Measurements from ENCODE around the gene GJA4.
"Not testable (repeated sequence)": the region's sequence is repeated elsewhere in the genome, so short reads cannot be mapped to it uniquely, and the experiment has no call there.

GJA4 gene

GRCh38 chr1:34759503-34760357, 33.1 kb upstream of the GJA4 start, which contains the start of gene GJB4:
GJB4 (plus strand) TSS chr1:34759740; CDS start chr1:34761255, 1,515 bp downstream.
- no peaks in the 10 kb centered on the region for H3K36me3 Mint-ChIP-seq (ENCODE audit: low read depth)
- H3K27me3 Mint-ChIP-seq: no peaks in the 10 kb centered on the region
- H3K27ac Mint-ChIP-seq: no peak within 1 kb of the TSS
- no peaks in the 10 kb centered on the region for H3K4me1 Mint-ChIP-seq (ENCODE audit: low read depth)
- no peaks in the 10 kb centered on the region for H3K9me3 Mint-ChIP-seq
- no peak within 1 kb of the TSS for H3K4me3 Mint-ChIP-seq

DNA sequence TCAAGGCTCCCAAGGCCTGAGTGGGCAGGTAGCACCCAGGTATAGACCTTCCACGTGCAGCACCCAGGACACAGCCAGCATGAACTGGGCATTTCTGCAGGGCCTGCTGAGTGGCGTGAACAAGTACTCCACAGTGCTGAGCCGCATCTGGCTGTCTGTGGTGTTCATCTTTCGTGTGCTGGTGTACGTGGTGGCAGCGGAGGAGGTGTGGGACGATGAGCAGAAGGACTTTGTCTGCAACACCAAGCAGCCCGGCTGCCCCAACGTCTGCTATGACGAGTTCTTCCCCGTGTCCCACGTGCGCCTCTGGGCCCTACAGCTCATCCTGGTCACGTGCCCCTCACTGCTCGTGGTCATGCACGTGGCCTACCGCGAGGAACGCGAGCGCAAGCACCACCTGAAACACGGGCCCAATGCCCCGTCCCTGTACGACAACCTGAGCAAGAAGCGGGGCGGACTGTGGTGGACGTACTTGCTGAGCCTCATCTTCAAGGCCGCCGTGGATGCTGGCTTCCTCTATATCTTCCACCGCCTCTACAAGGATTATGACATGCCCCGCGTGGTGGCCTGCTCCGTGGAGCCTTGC, 31.5 kb upstream of the GJA4 start:
- Mint-ChIP-seq H3K4me3 (no peak overlapping the region), H3K27ac (no peak overlapping the region), H3K4me1 (ENCODE audit: low read depth) (no peaks in the 10 kb centered on the region), H3K36me3 (ENCODE audit: low read depth) (no peaks in the 10 kb centered on the region), H3K27me3 (no peaks in the 10 kb centered on the region), H3K9me3 (no peaks in the 10 kb centered on the region)

- no peak overlapping the region for H3K27ac Mint-ChIP-seq
These were observed 31.0 kb upstream of the GJA4 start for GRCh38 chr1:34761776-34762307.

GRCh38 chr1:34762474-34763141, 30.2 kb upstream of the GJA4 start:
- H3K36me3 Mint-ChIP-seq (ENCODE audit: low read depth): no peaks in the 10 kb centered on the region
- H3K4me3 Mint-ChIP-seq: no peak overlapping the region
- no peak overlapping the region for H3K27ac Mint-ChIP-seq
- H3K9me3 Mint-ChIP-seq: no peaks in the 10 kb centered on the region
- H3K4me1 Mint-ChIP-seq (ENCODE audit: low read depth): no peaks in the 10 kb centered on the region
- no peaks in the 10 kb centered on the region for H3K27me3 Mint-ChIP-seq

More at GRCh38 chr1:34761776-34762307, 31.0 kb upstream of the GJA4 start:
- Mint-ChIP-seq H3K36me3 (ENCODE audit: low read depth) (no peaks in the 10 kb centered on the region), H3K27me3 (no peaks in the 10 kb centered on the region), H3K4me3 (no peak overlapping the region), H3K4me1 (ENCODE audit: low read depth) (no peaks in the 10 kb centered on the region), H3K9me3 (no peaks in the 10 kb centered on the region)

DNA sequence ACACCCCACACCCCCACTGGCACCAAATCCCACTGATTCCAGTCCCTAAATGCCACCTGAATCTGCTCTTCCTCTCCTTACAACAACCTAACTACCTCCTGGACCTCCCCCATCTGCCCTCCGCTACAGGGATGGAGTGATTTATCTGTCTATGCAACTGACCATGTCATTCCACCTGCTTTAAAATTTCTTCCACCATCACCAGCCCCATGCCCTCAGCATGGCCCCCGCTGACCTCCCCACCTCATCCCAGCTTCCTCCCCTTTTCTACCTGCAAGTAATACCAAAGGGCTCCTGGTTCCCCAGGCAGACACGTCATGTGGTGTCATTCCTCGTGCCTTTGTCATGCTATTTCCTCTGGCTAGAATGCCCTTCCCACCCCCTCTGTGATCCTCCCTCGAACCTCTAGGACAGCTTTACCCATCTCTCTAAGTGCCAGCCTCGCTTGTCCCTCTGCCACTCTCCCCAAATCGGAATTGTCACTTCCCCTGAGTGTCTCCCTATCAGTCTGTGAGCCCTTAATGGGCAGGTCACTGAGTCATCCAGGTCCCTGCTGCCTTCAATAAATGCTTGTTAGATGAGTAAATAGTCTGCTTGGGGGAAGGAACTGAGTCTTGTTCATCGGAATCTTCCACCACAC, 29.5 kb upstream of the GJA4 start:
- no peaks in the 10 kb centered on the region for H3K4me1 Mint-ChIP-seq (ENCODE audit: low read depth)
- H3K27ac Mint-ChIP-seq: no peak overlapping the region
- H3K36me3 Mint-ChIP-seq (ENCODE audit: low read depth): no peaks in the 10 kb centered on the region
- no peaks in the 10 kb centered on the region for H3K27me3 Mint-ChIP-seq
- no peaks in the 10 kb centered on the region for H3K9me3 Mint-ChIP-seq
- no peak overlapping the region for H3K4me3 Mint-ChIP-seq

DNA sequence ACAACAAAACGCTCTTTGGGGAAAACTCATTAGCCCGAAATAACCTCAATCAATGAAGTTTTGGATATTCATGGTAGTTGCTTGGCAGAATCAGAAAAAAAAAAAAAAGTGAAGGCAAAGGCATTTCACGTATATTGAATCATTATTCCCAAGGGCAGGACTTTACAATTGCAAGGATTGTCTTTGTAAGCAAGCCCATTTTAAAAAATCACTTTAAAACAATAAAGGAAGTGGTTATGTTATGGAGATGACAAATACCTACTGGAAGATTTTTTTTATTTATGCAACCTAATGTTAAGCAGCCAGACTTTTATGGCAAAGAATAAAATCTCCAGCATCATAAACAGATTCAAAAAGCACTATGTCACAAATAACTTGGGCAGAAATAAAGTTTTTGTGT, 23.9 kb upstream of the GJA4 start:
- no peak overlapping the region for H3K4me3 Mint-ChIP-seq

DNA sequence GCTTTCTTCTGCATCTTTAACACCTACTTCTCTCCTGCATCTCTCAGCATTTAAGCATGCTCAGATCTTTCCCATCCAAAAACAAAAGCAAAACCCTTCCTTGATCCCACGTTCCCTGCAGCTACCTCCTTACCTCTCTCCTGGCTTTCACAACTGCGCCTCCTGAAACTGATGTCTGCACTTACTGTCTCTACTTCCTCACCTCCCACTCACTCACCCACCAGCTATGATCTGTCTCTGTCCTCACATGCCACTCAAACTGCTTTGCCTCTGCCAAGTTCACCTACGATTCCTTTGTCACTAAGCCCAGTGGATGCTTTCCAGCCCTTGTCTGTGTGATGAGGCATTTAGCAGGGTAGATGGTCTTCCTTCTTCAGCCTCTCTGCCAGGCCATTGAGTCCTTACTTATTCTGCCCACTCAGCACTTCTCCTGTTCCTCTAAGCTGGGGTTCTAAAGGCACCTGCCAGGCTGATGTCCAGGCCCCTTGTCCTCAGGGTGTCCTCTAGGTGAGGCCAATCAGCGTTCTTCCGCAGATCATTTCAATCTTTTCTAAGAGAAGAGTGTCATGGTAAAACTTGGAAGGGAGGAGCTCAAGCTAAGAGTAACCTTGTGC, 21.8 kb upstream of the GJA4 start:
- Mint-ChIP-seq H3K27me3 (peaks cover 4% of the 10 kb centered on the region), H3K4me3 (no peak overlapping the region), H3K27ac (no peak overlapping the region), H3K36me3 (ENCODE audit: low read depth) (no peaks in the 10 kb centered on the region), H3K4me1 (ENCODE audit: low read depth) (no peaks in the 10 kb centered on the region), H3K9me3 (no peaks in the 10 kb centered on the region)

More for the DNA sequence above, 23.9 kb upstream of the GJA4 start:
- H3K4me1 Mint-ChIP-seq (ENCODE audit: low read depth): no peaks in the 10 kb centered on the region
- H3K27ac Mint-ChIP-seq: no peak overlapping the region
- no peaks in the 10 kb centered on the region for H3K9me3 Mint-ChIP-seq
- H3K36me3 Mint-ChIP-seq (ENCODE audit: low read depth): no peaks in the 10 kb centered on the region
- H3K27me3 Mint-ChIP-seq: peaks cover 4% of the 10 kb centered on the region

- H3K27me3 Mint-ChIP-seq: peaks cover 4% of the 10 kb centered on the region
- no peak overlapping the region for H3K4me3 Mint-ChIP-seq
- H3K36me3 Mint-ChIP-seq (ENCODE audit: low read depth): no peaks in the 10 kb centered on the region
- H3K27ac Mint-ChIP-seq: no peak overlapping the region
- H3K9me3 Mint-ChIP-seq: no peaks in the 10 kb centered on the region
- no peaks in the 10 kb centered on the region for H3K4me1 Mint-ChIP-seq (ENCODE audit: low read depth)
These were observed 21.0 kb upstream of the GJA4 start for GRCh38 chr1:34771573-34772371.

DNA sequence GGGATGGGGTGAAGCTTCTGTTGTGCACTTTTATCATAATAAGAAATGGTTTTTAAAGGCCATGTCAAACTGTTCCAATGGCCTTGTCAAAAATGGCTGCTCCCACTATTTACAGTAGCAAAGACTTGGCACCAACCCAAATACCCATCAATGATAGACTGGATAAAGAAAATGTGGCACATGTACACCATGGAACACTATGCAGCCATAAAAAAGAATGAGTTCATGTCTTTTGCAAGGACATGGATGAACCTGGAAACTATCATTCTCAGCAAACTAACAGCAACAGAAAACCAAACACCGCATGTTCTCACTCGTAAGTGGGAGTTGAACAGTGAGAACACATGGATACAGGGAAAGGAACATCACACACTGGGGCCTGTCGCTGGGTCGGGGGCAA, 19.7 kb upstream of the GJA4 start:
- H3K4me3 Mint-ChIP-seq; H3K4me1 Mint-ChIP-seq (ENCODE audit: low read depth); H3K36me3 Mint-ChIP-seq (ENCODE audit: low read depth); H3K9me3 Mint-ChIP-seq; H3K27ac Mint-ChIP-seq; H3K27me3 Mint-ChIP-seq: not testable (repeated sequence)

GRCh38 chr1:34774957-34775356, 17.8 kb upstream of the GJA4 start:
- H3K4me3 Mint-ChIP-seq: no peak overlapping the region
- H3K27ac Mint-ChIP-seq: no peak overlapping the region
- H3K4me1 Mint-ChIP-seq (ENCODE audit: low read depth): no peaks in the 10 kb centered on the region
- no peaks in the 10 kb centered on the region for H3K36me3 Mint-ChIP-seq (ENCODE audit: low read depth)
- no peaks in the 10 kb centered on the region for H3K9me3 Mint-ChIP-seq
- peaks cover 23% of the 10 kb centered on the region for H3K27me3 Mint-ChIP-seq

DNA sequence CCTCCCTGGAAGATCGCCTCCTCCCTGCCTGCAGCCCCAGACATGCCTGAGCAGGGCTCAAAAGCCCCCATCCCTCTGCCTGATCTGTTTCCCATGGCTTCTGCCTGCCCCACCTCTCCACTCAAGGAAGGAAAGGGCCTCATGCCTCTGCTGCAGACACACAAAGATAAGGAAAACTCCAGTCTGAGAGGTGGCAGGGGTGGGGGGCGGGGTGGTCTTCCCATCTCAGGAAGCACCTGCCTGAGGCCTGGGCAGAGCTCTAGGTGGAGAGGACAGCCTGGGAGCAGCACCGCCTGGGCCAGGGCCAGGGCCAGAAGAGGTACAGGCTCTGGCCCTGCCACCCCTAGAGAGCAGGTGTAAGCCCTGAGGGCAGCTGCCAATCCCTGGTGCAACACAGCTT, 15.9 kb upstream of the GJA4 start:
- no peak overlapping the region for H3K4me3 Mint-ChIP-seq
- no peaks in the 10 kb centered on the region for H3K4me1 Mint-ChIP-seq (ENCODE audit: low read depth)
- H3K27me3 Mint-ChIP-seq: peaks cover 35% of the 10 kb centered on the region
- no peaks in the 10 kb centered on the region for H3K9me3 Mint-ChIP-seq
- no peaks in the 10 kb centered on the region for H3K36me3 Mint-ChIP-seq (ENCODE audit: low read depth)
- H3K27ac Mint-ChIP-seq: no peak overlapping the region

DNA sequence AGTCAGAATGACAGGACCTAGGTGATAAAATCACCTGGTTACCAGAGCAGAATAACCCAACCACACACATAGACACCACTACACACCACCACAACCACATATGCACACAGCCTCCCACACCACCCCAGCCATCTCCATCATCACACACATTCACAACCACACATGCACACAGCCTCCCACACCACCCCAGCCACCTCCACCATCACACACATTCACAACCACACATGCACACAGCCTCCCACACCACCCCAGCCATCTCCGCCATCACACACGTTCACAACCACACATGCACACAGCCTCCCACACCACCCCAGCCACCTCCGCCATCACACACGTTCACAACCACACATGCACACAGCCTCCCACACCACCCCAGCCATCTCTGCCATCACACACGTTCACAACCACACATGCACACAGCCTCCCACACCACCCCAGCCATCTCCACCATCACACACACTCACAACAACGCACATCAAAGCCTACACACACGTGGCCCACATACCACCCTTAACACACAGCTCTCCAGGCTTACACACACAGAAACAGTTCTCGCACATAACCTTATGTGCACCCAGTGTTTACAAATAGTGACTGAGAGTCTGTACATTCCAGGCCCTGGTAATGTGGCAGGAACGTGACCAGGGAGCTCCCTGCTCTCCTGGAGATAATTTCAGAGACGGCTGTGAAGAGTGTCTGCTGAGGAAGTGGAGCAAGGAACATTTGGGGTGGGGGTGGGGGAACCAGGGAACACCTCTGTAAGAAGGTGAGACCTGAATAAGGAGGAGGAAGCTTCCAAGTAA, 15.1 kb upstream of the GJA4 start:
- Mint-ChIP-seq H3K4me3 (no peak overlapping the region), H3K27me3 (peaks cover 36% of the 10 kb centered on the region), H3K9me3 (no peaks in the 10 kb centered on the region), H3K36me3 (ENCODE audit: low read depth) (no peaks in the 10 kb centered on the region), H3K27ac (no peak overlapping the region), H3K4me1 (ENCODE audit: low read depth) (no peaks in the 10 kb centered on the region)

DNA sequence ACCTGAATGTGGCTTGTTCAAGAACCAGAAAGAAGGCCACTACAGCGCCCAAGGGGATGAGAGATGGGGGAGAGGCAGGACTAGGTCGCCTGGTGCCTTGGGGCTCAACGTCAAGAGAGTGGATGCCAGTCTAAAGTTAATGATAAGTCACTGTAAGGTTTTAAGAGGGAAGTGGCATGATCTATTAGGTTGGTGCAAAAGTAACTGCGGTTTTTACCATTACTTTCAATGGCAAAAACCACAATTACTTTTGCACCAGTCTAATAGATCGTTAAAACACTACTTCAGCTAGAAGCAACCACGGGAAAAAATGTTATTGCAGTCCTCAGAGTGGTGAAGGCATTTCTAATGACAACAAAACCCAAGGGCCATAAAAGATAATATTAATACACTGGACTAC, 14.4 kb upstream of the GJA4 start:
- H3K36me3 Mint-ChIP-seq (ENCODE audit: low read depth): no peaks in the 10 kb centered on the region
- no peak overlapping the region for H3K27ac Mint-ChIP-seq
- H3K4me1 Mint-ChIP-seq (ENCODE audit: low read depth): no peaks in the 10 kb centered on the region
- no peak overlapping the region for H3K4me3 Mint-ChIP-seq
- H3K9me3 Mint-ChIP-seq: no peaks in the 10 kb centered on the region
- peaks cover 39% of the 10 kb centered on the region for H3K27me3 Mint-ChIP-seq
